HEK293T (cell line): ENCODE results near the gene DDX20.

Experiments
- CTCF ChIA-PET: fragments of 350-600 bp; formaldehyde crosslinking; extraction: SDS; loops from one replicate; lab custom pipeline; 2021; ENCODE audit warnings: antibody characterized with exemption, inconsistent platforms; lab: Yijun Ruan, JAX
- POLR2A ChIA-PET: fragments of 350-600 bp; formaldehyde crosslinking; extraction: SDS; loops from one replicate; lab custom pipeline; 2020; ENCODE audit warnings: antibody characterized with exemption, inconsistent platforms; lab: Yijun Ruan, JAX
- DNase-seq: peaks from one replicate; pipeline ENCODE4 v3.0.0; 2012; ENCODE audit warnings: mixed read lengths; ENCODE audit errors: extremely low spot score
- ARNT ChIP-seq: fragments of 450-650 bp; IDR thresholded peaks from 2 replicates; pipeline ENCODE4 v1.6.1; 2017; ENCODE audit warnings: mild to moderate bottlenecking
- BHLHE40 ChIP-seq: fragments of 450-650 bp; IDR thresholded peaks from 2 replicates; pipeline ENCODE4 v1.6.1; 2016; ENCODE audit warnings: mild to moderate bottlenecking, moderate library complexity, borderline replicate concordance
- CTBP1 ChIP-seq: fragments of 450-650 bp; IDR thresholded peaks from 2 replicates; pipeline ENCODE4 v1.6.1; 2016; ENCODE audit warnings: borderline replicate concordance
- ELF4 ChIP-seq: fragments of 450-650 bp; IDR thresholded peaks from 2 replicates; pipeline ENCODE4 v1.6.1; 2017; ENCODE audit warnings: antibody characterized with exemption
- FOXA1 ChIP-seq: fragments of 450-650 bp; IDR thresholded peaks from 2 replicates; pipeline ENCODE4 v1.6.1; 2016; ENCODE audit warnings: mild to moderate bottlenecking
- FOXK2 ChIP-seq: fragments of 450-650 bp; IDR thresholded peaks from 2 replicates; pipeline ENCODE4 v1.6.1; 2016; ENCODE audit warnings: mild to moderate bottlenecking
- FOXM1 ChIP-seq: fragments of 450-650 bp; IDR thresholded peaks from 2 replicates; pipeline ENCODE4 v1.6.1; 2017; ENCODE audit warnings: mild to moderate bottlenecking, borderline replicate concordance
- HDGF ChIP-seq: fragments of 450-650 bp; IDR thresholded peaks from 2 replicates; pipeline ENCODE4 v1.6.1; 2017; ENCODE audit warnings: antibody characterized with exemption, borderline replicate concordance
- L3MBTL2 ChIP-seq: fragments of 450-650 bp; conservative IDR thresholded peaks from 2 replicates; pipeline ENCODE4 v1.6.1; 2016; ENCODE audit warnings: mild to moderate bottlenecking
- LEF1 ChIP-seq: fragments of 450-650 bp; IDR thresholded peaks from 2 replicates; pipeline ENCODE4 v1.6.1; 2017; ENCODE audit warnings: mild to moderate bottlenecking, borderline replicate concordance
- NFRKB ChIP-seq: fragments of 450-650 bp; IDR thresholded peaks from 2 replicates; pipeline ENCODE4 v1.6.1; 2016; ENCODE audit warnings: mild to moderate bottlenecking, moderate library complexity
- PKNOX1 ChIP-seq: fragments of 450-650 bp; IDR thresholded peaks from 2 replicates; pipeline ENCODE4 v1.6.1; 2016
- SP1 ChIP-seq: fragments of 450-650 bp; IDR thresholded peaks from 2 replicates; pipeline ENCODE4 v1.6.1; 2017
- SUZ12 ChIP-seq: fragments of 450-650 bp; IDR thresholded peaks from 2 replicates; pipeline ENCODE4 v1.6.1; 2016; ENCODE audit warnings: mild to moderate bottlenecking
- TARDBP ChIP-seq: fragments of 450-650 bp; IDR thresholded peaks from 2 replicates; pipeline ENCODE4 v1.6.1; 2016
- ZNF384 ChIP-seq: fragments of 450-650 bp; IDR thresholded peaks from 2 replicates; pipeline ENCODE4 v1.6.1; 2016

DDX20 gene

GRCh38 chr1:111813440-111814304 is 58.0 kb downstream of the DDX20 start:
- TF ChIP-seq TARDBP (no peak), SP1 (no peak), FOXM1 (no peak), ZNF384 (no peak), ARNT (no peak), ELF4 (no peak), L3MBTL2 (no peak), CTBP1 (no peak), FOXK2 (no peak), SUZ12 (no peak), NFRKB (no peak), FOXA1 (no peak), BHLHE40 (no peak), HDGF (no peak), LEF1 (no peak), PKNOX1 (no peak)
- CTCF ChIA-PET: interaction anchor here (0.7 kb wide), 1 partner anchor 237 kb away, joined by 3 read pairs; no protein-coding TSS in a partner anchor
- POLR2A ChIA-PET: no interaction called here
- DNase-seq: no peak

GRCh38 chr1:111814305-111814628 is 58.6 kb downstream of the DDX20 start:
- TF ChIP-seq SUZ12 (no peak), TARDBP (no peak), PKNOX1 (no peak), FOXA1 (no peak), CTBP1 (no peak)
- ChIA-PET POLR2A (no interaction called here), CTCF (no interaction called here)
- no peak for DNase-seq

- DNase-seq: no peak
- ChIA-PET CTCF (no interaction called here), POLR2A (no interaction called here)
- TF ChIP-seq SUZ12 (no peak), HDGF (no peak)
Measured at GRCh38 chr1:111814642-111815041, 58.9 kb downstream of the DDX20 start.
